Karpas-422 (cell line): ENCODE results near the gene ARPC5. TPM values are rescaled to one million over a fixed set of nuclear protein-coding genes. Genes with fewer than 3 reads are reported as not detected.

Experiments
- DNase-seq: peaks from one replicate; pipeline ENCODE4 v3.0.0-alpha.2; 2015
- H2AFZ ChIP-seq: fragments of 200-600 bp; sonication (generic); 2 replicates; pipeline ENCODE4 v1.6.1; 2014; ENCODE audit warnings: antibody characterized with exemption, low read length, mixed read lengths
- H3K27ac ChIP-seq: fragments of 200-600 bp; sonication (generic); 2 replicates; pipeline ENCODE4 v1.5.1; 2014; ENCODE audit warnings: mild to moderate bottlenecking, low read length, moderate library complexity
- H3K27me3 ChIP-seq: fragments of 200-600 bp; sonication (generic); 2 replicates; pipeline ENCODE4 v1.6.1; 2014; ENCODE audit warnings: low read length, mixed read lengths
- H3K36me3 ChIP-seq: fragments of 200-600 bp; sonication (generic); 2 replicates; pipeline ENCODE4 v1.6.1; 2014; ENCODE audit warnings: low read length, mixed read lengths; ENCODE audit not compliant: insufficient read depth
- H3K4me1 ChIP-seq: fragments of 200-600 bp; sonication (generic); 2 replicates; pipeline ENCODE4 v1.6.1; 2014; ENCODE audit warnings: mild to moderate bottlenecking, low read length, mixed read lengths
- H3K4me2 ChIP-seq: fragments of 200-600 bp; sonication (generic); 2 replicates; pipeline ENCODE4 v1.6.1; 2014; ENCODE audit warnings: low read length, low read depth, mild to moderate bottlenecking; ENCODE audit not compliant: poor library complexity, severe bottlenecking
- H3K4me3 ChIP-seq: fragments of 200-600 bp; sonication (generic); 2 replicates; pipeline ENCODE4 v1.5.1; 2014; ENCODE audit warnings: mild to moderate bottlenecking, antibody characterized with exemption, low read length, mixed read lengths
- H3K79me2 ChIP-seq: fragments of 200-600 bp; sonication (generic); 2 replicates; pipeline ENCODE4 v1.6.1; 2014; ENCODE audit warnings: mild to moderate bottlenecking, low read length, mixed read lengths
- H3K9ac ChIP-seq: fragments of 200-600 bp; sonication (generic); 2 replicates; pipeline ENCODE4 v1.6.0; 2014; ENCODE audit warnings: low read length
- H3K9me2 ChIP-seq: fragments of 200-600 bp; sonication (generic), shearing (Covaris generic); replicated peaks from 2 replicates; pipeline ENCODE4 v1.6.0; 2014; ENCODE audit warnings: mild to moderate bottlenecking, low read length, moderate library complexity; ENCODE audit not compliant: insufficient read depth
- H3K9me3 ChIP-seq: fragments of 300-700, 200-600 bp; sonication (generic); 2 replicates; pipeline ENCODE4 v1.6.1; 2014; ENCODE audit warnings: low read length, mixed read lengths
- H4K20me1 ChIP-seq: fragments of 200-600 bp; sonication (generic); 2 replicates; pipeline ENCODE4 v1.6.1; 2014; ENCODE audit warnings: mild to moderate bottlenecking, antibody characterized with exemption, low read length, low read depth; ENCODE audit not compliant: insufficient read depth
- total RNA-seq: library from RNA; depleted of rRNA; stranded (reverse); fragments of >200 nt; shearing (Covaris generic); gene quantifications from 2 replicates; pipeline ENCODE4 v1.2.3, GENCODE V29; 2014; ENCODE audit warnings: low replicate concordance

The ARPC5 gene
- total RNA-seq, 1 experiment from 2014 or later, result 238 TPM

DNA sequence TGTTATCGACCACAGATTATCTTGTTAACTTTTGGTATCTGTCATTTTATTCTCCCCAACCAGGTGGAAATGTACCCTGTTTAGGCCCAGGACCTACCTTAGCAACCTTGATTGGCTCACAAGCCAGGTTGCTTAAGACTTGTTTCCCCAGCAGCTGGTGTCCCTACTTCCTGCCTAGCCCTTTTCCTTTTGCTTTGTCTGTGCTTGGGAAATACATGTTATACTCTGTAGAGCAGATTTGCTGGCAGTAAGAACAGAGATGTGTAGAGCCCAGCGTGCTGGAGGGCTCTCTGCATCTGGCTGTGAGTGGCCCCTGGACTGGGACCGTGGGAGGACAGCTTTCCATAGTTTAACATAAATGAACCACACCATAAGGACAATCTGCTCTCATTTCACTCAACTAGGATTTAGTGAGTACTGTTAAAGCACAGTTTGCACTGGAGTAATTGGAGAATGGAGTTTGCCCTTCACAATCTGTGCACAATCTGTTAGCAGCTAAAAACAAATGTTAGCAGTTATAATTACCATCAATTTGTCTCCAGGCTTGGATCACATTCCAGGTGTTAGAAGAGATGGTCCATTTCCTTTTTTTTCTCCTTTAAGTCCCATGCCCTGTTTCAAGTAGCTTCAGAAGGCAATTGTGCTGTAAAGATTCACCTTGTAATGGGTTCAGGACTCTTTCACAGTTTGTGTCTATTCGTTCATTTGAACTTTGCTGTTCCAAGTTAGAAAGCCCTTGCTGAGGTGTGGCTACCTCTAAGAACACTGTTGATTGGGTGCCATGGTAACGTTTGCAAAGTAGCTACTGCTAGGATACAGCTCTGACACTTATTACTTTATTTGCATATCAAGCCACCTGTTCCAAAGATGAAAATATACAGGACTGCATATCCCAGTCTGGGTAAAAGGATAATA lies 17.2 kb upstream of the ARPC5 start, which contains the start of gene APOBEC4:
Gene APOBEC4 (minus strand): TSS at position 770 of the 915 bp plus-strand sequence. CDS start 4,535 bp downstream, outside the sequence.
- Histone ChIP-seq H3K27ac (no peak within 1 kb of the TSS), H3K36me3 (no peaks in the 10 kb centered on the region), H2AFZ (no peak within 1 kb of the TSS), H3K9me2 (no peaks in the 10 kb centered on the region), H3K4me1 (peaks cover 14% of the 10 kb centered on the region), H4K20me1 (no peaks in the 10 kb centered on the region; the same call in 1 of the 2 replicates), H3K79me2 (no peaks in the 10 kb centered on the region), H3K4me3 (no peak within 1 kb of the TSS), H3K9ac (no peak within 1 kb of the TSS), H3K9me3 (no peaks in the 10 kb centered on the region), H3K27me3 (no peaks in the 10 kb centered on the region), H3K4me2 (peak within 1 kb of the TSS; percentile 10)
- DNase-seq, result peak; percentile 75

DNA sequence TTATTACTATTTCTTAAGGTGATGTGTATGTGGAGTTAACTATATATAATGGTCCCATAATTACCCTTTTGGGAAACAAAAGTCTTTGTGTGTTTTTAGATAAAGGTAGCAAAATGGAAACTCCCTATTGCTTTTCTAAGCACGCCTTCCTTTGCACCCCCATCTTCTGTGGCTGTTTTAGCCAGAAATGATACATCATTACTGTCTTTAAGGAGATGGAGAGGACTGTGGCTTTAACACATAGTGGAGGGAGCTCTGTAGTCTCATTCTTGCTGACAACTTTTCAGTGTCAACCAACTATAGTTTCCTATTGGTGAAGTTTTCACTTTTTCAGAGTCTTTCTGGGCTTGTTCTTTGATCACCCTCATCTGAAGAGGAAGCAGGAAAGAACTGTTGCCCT lies 16.5 kb upstream of the ARPC5 start:
- H3K27me3 ChIP-seq, result no peaks in the 10 kb centered on the region
- no peak overlapping the region for H3K4me3 ChIP-seq
- H3K4me1 ChIP-seq, result peaks cover 14% of the 10 kb centered on the region
- no peaks in the 10 kb centered on the region; the same call in 1 of the 2 replicates for H4K20me1 ChIP-seq
- H3K4me2 ChIP-seq, result no peak overlapping the region
- no peak for DNase-seq
- H3K9me3 ChIP-seq, result no peaks in the 10 kb centered on the region
- H3K9ac ChIP-seq, result no peak overlapping the region
- no peak overlapping the region for H2AFZ ChIP-seq
- no peak overlapping the region for H3K27ac ChIP-seq
- no peaks in the 10 kb centered on the region for H3K9me2 ChIP-seq
- no peaks in the 10 kb centered on the region for H3K36me3 ChIP-seq
- no peaks in the 10 kb centered on the region for H3K79me2 ChIP-seq

DNA sequence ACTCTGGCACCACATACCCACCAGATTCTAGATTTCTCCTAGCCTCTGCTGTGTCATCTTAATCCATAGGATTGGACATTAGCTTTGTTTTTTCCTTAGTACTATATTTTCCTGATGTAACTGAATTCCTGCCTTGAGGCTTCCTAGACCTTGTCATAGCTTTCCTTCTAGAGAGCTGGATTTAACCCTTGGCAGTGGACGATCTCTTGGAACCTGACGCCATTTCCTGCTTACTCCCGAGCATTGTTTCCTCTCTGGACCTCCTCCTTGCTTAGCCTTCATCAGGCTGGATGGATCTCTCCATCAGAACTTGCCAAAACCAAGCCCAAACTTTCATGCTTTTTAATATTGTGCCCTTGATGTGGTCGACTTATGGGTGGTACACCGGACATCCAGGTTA lies 16.0 kb upstream of the ARPC5 start:
- Histone ChIP-seq H3K27ac (no peak overlapping the region), H3K79me2 (no peaks in the 10 kb centered on the region)

DNA sequence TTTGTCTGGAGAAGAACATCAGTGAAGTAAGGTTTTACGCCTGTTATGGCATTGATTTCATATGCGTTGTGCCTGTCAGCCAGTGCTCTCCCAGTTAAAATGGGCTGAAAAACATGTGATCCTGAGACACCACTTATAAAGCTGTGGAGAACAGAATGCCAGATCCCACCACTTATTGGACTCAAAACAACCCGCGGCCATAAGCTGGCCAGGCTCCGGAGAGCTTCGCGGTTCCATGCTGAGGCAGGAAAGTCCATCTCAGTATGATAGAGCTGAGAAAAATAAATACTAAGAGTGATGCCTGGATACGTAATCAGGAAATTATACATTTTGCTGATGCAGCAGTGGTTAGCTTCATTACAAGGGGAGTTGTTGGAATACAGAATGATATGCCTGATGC lies 12.5 kb upstream of the ARPC5 start:
- H3K9ac ChIP-seq, result no peak overlapping the region

More for the DNA sequence above, 16.0 kb upstream of the ARPC5 start:
- H3K4me2 ChIP-seq, result no peak overlapping the region
- no peaks in the 10 kb centered on the region; the same call in 1 of the 2 replicates for H4K20me1 ChIP-seq
- no peak overlapping the region for H3K9ac ChIP-seq
- no peaks in the 10 kb centered on the region for H3K9me3 ChIP-seq
- H3K27me3 ChIP-seq, result no peaks in the 10 kb centered on the region
- H3K36me3 ChIP-seq, result no peaks in the 10 kb centered on the region
- H3K4me3 ChIP-seq, result no peak overlapping the region
- H3K4me1 ChIP-seq, result peaks cover 14% of the 10 kb centered on the region
- no peaks in the 10 kb centered on the region for H3K9me2 ChIP-seq
- H2AFZ ChIP-seq, result no peak overlapping the region
- DNase-seq, result no peak

DNA sequence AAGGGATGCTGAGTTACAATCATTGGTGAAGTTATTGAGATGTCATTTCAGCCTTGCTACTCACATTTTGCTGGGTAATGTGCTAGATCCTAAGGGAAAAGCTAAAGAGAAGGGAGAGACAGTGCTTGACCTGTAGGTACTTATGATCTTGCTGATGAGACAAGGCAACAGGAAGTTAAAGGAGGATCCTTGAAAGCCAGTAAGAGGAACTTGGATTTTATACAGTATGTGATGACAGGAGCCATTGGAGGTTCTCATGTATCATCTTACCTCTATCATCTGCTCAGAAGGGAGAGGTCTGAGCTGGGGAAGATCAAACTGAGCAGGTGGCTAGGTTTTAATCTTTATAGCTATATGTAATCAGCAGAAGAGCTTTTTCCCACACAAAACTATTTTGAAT lies 11.2 kb upstream of the ARPC5 start:
- no peak overlapping the region for H3K4me2 ChIP-seq
- no peaks in the 10 kb centered on the region for H4K20me1 ChIP-seq
- no peak for DNase-seq
- H2AFZ ChIP-seq, result no peak overlapping the region
- no peaks in the 10 kb centered on the region for H3K36me3 ChIP-seq
- no peaks in the 10 kb centered on the region for H3K9me3 ChIP-seq
- no peak overlapping the region for H3K27ac ChIP-seq
- H3K4me3 ChIP-seq, result no peak overlapping the region
- peaks cover 3% of the 10 kb centered on the region; the same call in 1 of the 2 replicates for H3K4me1 ChIP-seq
- H3K9me2 ChIP-seq, result no peaks in the 10 kb centered on the region
- H3K27me3 ChIP-seq, result no peaks in the 10 kb centered on the region
- no peaks in the 10 kb centered on the region for H3K79me2 ChIP-seq
- no peak overlapping the region for H3K9ac ChIP-seq

More for the DNA sequence above, 12.5 kb upstream of the ARPC5 start:
- H3K27me3 ChIP-seq, result no peaks in the 10 kb centered on the region
- H4K20me1 ChIP-seq, result no peaks in the 10 kb centered on the region; the same call in 1 of the 2 replicates
- H3K4me1 ChIP-seq, result peaks cover 9% of the 10 kb centered on the region
- H3K4me2 ChIP-seq, result no peak overlapping the region
- H3K9me2 ChIP-seq, result no peaks in the 10 kb centered on the region
- no peak overlapping the region for H2AFZ ChIP-seq
- no peaks in the 10 kb centered on the region for H3K36me3 ChIP-seq
- no peak for DNase-seq
- no peaks in the 10 kb centered on the region for H3K9me3 ChIP-seq
- no peaks in the 10 kb centered on the region for H3K79me2 ChIP-seq
- no peak overlapping the region for H3K27ac ChIP-seq
- H3K4me3 ChIP-seq, result no peak overlapping the region

DNA sequence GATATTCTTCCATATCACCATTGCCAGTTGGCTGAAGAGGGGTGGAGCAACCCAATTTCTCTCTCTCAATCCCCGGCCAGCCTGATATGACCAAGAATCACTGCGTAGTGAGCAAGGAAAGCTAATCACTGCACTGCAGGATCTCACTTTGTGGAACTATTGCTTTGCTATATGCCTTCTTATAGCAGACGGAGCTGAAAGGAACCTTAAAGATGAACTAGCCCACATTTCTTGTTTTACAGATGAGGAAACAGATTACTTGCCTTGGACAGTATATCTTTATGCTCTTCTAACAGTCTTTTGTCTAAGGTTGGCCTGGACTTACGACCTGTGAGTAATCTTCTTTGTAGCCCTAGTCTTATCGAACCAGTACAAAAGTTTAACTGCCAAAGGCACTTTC lies 9.9 kb upstream of the ARPC5 start:
- H3K79me2 ChIP-seq, result no peaks in the 10 kb centered on the region
- no peak overlapping the region for H3K4me3 ChIP-seq
- peaks cover 3% of the 10 kb centered on the region; the same call in 1 of the 2 replicates for H3K4me1 ChIP-seq
- H3K9ac ChIP-seq, result no peak overlapping the region
- H3K9me2 ChIP-seq, result no peaks in the 10 kb centered on the region
- H3K9me3 ChIP-seq, result no peaks in the 10 kb centered on the region
- H3K27me3 ChIP-seq, result no peaks in the 10 kb centered on the region
- no peak for DNase-seq
- no peak overlapping the region for H3K4me2 ChIP-seq
- H2AFZ ChIP-seq, result no peak overlapping the region
- H3K27ac ChIP-seq, result no peak overlapping the region
- no peaks in the 10 kb centered on the region for H3K36me3 ChIP-seq
- no peaks in the 10 kb centered on the region for H4K20me1 ChIP-seq

DNA sequence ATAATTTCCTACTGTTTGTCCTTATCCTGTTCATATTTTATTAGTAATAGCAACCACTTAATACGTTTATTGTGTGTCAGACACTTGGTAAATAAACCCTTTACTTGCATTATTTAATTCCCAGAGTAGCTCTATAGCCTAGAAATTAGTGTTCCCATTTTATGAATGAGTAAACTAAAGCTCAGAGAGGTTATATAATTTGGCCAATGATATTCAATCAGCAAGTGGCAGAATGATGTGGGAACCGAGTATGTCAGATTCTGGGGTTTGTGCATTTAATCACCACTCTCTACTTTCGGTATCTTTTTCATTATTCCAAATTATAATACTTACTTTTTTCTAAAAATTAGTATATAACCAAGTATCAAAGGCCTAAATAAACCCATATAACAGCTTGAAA lies 6.6 kb upstream of the ARPC5 start:
- H3K36me3 ChIP-seq, result no peaks in the 10 kb centered on the region
- H3K9me2 ChIP-seq, result no peaks in the 10 kb centered on the region
- no peaks in the 10 kb centered on the region for H3K79me2 ChIP-seq
- no peak overlapping the region for H3K4me2 ChIP-seq
- no peaks in the 10 kb centered on the region for H3K9me3 ChIP-seq
- DNase-seq, result no peak
- H3K9ac ChIP-seq, result no peak overlapping the region
- peaks cover 3% of the 10 kb centered on the region; the same call in 1 of the 2 replicates for H3K4me1 ChIP-seq
- H4K20me1 ChIP-seq, result no peaks in the 10 kb centered on the region
- no peaks in the 10 kb centered on the region for H3K27me3 ChIP-seq
- H2AFZ ChIP-seq, result no peak overlapping the region
- no peak overlapping the region for H3K4me3 ChIP-seq
- no peak overlapping the region for H3K27ac ChIP-seq

DNA sequence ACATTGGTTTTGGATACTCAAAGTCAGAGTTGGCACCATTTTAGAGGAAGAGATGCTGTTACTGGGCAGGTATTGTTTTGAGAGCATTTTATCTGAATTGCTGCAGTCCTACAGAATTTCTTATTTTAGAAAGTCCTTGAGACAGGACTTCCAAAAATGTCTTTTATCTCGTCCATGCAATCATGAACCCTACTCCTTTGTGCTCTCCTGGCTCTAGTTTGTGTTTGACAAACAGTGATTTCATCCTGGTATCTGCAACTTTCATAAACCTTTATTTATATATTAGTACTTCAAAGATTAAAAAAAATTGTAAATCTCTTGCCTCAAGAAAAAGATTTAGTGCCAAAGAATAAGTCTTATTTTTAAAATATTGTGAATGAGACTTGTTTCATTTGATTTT lies 4.6 kb upstream of the ARPC5 start:
- Histone ChIP-seq H3K27ac (no peak overlapping the region), H3K4me2 (no peak overlapping the region)

More for the DNA sequence above, 4.6 kb upstream of the ARPC5 start:
- H3K9ac ChIP-seq, result no peak overlapping the region
- H3K9me3 ChIP-seq, result no peaks in the 10 kb centered on the region
- DNase-seq, result no peak
- no peaks in the 10 kb centered on the region for H3K9me2 ChIP-seq
- no peaks in the 10 kb centered on the region for H4K20me1 ChIP-seq
- H3K4me3 ChIP-seq, result no peak overlapping the region
- no peak overlapping the region for H2AFZ ChIP-seq
- no peaks in the 10 kb centered on the region for H3K27me3 ChIP-seq
- H3K4me1 ChIP-seq, result peaks cover 9% of the 10 kb centered on the region
- H3K36me3 ChIP-seq, result no peaks in the 10 kb centered on the region
- peaks cover 3% of the 10 kb centered on the region for H3K79me2 ChIP-seq
